GM18858 (cell line): Measurements from ENCODE around the gene AJUBA.
"Not testable (repeated sequence)": the region's sequence is repeated elsewhere in the genome, so short reads cannot be mapped to it uniquely, and the experiment has no call there.

Experiments used
- ATAC-seq: cut with Tn5 transposase; IDR thresholded peaks from one replicate; pipeline ENCODE4 v1.9.1; 2021; ENCODE audit not compliant: unreplicated experiment

Gene AJUBA

GRCh38 chr14:22982477-22983245 lies at the start of gene AJUBA:
Gene AJUBA (minus strand): TSS chr14:22982551. CDS start chr14:22982266, 285 bp downstream.
- ATAC-seq: no peak

GRCh38 chr14:23030936-23031335 lies 48.6 kb upstream of the AJUBA start:
- no peak for ATAC-seq

GRCh38 chr14:23028799-23029198 lies 46.4 kb upstream of the AJUBA start:
- ATAC-seq: no peak

GRCh38 chr14:23025151-23025814 lies 42.9 kb upstream of the AJUBA start:
- ATAC-seq: no peak

GRCh38 chr14:23024612-23025075 lies 42.3 kb upstream of the AJUBA start:
- ATAC-seq: no peak

- no peak for ATAC-seq
Measured at GRCh38 chr14:23023795-23024152, 41.4 kb upstream of the AJUBA start.

GRCh38 chr14:23023022-23023794 lies 40.9 kb upstream of the AJUBA start:
- ATAC-seq: no peak

GRCh38 chr14:23021889-23022442 lies 39.6 kb upstream of the AJUBA start:
- no peak for ATAC-seq

GRCh38 chr14:23021434-23021833 lies 39.1 kb upstream of the AJUBA start:
- ATAC-seq: no peak

- ATAC-seq: no peak
Measured at GRCh38 chr14:23020143-23021128, 38.1 kb upstream of the AJUBA start.

GRCh38 chr14:23018107-23018506 lies 35.8 kb upstream of the AJUBA start:
- ATAC-seq: no peak

GRCh38 chr14:23017091-23017490 lies 34.7 kb upstream of the AJUBA start:
- no peak for ATAC-seq

- no peak for ATAC-seq
Measured at GRCh38 chr14:23015618-23016017, 33.3 kb upstream of the AJUBA start.

- ATAC-seq: not testable (repeated sequence)
Measured at GRCh38 chr14:23013749-23014054, 31.4 kb upstream of the AJUBA start.

GRCh38 chr14:23013054-23013748 lies 30.9 kb upstream of the AJUBA start:
- no peak for ATAC-seq

- ATAC-seq: no peak
Measured at GRCh38 chr14:23009939-23010726, 27.8 kb upstream of the AJUBA start, which contains the start of gene C14orf93. Gene C14orf93 (minus strand): TSS chr14:23010143. CDS start chr14:22999023, 11,120 bp downstream.

GRCh38 chr14:23009483-23009938 lies 27.2 kb upstream of the AJUBA start:
- no peak for ATAC-seq

- no peak for ATAC-seq
Measured at GRCh38 chr14:23008831-23009230, 26.5 kb upstream of the AJUBA start.
